NCI-H2029 treated with DMSO at 0.1 percent for 48 hours (cell line): ENCODE results near the gene MSL1.
A peak's percentile ranks its signal among the peaks of the same experiment; 100 is the strongest.

Experiments
- DNase-seq: peaks from one replicate; lab custom pipeline; 2025; lab: John Stamatoyannopoulos, UW

MSL1 gene, protein sequence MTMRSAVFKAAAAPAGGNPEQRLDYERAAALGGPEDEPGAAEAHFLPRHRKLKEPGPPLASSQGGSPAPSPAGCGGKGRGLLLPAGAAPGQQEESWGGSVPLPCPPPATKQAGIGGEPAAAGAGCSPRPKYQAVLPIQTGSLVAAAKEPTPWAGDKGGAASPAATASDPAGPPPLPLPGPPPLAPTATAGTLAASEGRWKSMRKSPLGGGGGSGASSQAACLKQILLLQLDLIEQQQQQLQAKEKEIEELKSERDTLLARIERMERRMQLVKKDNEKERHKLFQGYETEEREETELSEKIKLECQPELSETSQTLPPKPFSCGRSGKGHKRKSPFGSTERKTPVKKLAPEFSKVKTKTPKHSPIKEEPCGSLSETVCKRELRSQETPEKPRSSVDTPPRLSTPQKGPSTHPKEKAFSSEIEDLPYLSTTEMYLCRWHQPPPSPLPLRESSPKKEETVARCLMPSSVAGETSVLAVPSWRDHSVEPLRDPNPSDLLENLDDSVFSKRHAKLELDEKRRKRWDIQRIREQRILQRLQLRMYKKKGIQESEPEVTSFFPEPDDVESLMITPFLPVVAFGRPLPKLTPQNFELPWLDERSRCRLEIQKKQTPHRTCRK

DNA sequence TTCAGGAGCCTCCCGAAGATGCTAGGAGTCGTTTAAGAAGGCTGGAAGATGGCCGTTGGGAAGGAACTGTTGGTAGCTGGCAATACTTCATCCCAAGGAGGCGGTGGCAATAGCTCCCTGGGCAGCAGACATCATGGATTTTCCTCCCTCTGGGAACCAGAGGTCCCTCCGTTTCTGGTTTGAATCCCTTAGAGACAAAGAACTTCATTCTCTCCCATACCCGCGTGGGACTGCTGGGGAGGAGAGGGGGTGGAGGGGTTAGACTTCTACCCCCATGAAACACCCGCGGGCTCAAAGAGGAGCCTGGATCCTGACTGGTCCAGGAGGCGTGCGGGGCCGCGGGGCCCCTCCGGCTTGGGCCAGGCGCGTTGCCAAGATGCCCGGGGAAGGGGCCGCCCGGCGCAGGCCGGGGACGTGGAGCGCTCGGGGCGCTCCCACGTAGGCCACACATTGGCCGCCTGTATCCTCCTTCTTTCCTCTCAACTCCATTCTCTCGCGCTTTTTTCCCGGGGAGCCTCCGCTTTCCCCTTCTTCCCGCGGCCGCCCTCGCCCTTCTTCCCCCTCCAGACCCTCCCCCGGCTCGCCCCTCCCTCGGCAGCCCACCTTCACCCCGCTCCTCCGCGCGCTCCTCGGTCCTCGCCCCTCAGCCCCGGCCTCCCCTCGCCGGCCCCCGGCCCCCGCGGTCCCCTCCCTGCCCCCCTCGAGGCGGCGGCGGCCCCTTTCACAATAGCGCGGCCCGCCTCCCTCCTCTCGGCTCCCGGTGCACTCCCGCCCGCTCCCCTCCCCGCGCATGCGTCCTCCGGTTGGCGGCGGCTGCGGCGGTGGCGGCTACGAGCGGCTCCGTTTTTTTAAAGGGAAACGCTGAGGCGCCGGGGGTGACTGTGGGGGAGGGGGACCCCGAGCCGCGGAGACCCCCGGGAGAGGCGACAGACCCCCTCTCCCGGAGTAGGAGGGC, at the start of gene MSL1:
TSS of gene MSL1 (plus strand) at position 791 of the 955 bp plus-strand sequence. CDS start 642 bp downstream, outside the sequence.
- DNase-seq, result peak; percentile 16

DNA sequence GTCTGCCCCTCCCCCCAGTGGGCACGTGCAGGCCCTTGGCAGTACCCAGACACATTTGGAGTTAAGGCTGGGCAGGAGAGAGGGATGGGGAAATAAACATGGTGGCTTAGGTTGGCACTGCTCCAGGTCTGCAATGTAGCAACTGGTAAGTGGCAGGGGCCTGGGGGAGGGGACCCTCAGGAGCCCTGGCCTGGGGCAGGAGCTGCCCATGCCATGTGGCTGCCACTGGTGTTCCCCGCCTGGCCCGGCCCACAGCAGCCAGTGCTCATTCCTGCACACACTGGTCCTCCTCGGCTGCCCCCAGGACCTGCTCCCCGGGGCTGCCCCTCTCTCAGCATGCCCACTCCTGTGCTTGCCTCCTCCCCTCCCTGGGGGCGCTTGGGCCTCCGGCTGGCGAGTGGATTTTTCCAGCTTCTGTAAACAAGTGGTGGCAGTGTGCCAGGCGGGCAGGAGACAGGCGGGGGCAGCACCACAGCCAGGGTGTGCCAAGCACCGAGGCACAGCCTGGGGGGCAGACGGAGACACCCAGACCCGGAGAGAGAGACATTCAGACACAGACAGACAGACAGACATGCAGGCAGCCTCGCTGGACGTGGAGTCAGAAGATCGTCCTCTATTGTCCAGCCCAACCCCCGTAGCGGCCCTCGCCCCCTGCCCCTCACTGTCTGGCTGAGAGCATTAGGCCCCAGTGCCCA, 49.6 kb upstream of the MSL1 start:
- DNase-seq, result peak; percentile 93

DNA sequence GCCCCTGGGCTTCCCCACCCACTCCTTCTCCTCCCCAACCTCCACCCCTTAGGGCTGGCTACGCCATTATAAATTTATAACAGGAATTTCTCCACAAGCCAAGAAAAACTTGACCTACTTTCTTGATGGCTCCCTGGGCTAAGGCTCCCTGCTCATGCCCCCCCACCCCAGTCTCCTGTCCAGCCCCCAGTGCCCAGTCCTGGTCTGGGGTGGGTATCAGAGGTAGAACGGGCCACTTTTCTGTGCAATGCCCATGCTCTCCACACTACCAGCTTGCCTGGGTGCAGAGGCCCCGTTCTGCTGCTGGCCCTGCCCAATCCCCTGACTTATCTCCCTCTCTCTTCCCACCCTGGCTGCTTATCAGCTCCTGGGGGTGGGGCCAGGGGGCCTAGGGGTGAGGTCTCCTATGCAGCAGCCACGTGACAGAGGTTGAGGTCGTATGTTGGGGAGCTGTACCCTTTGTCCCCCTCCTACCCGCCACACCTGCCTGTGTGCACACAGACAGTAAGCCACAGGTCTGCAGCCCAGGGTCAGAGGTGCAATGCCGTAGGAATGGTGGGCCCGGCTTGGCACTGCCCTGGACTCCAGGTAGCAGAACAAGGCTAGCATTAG, 48.9 kb upstream of the MSL1 start:
- no peak for DNase-seq

DNA sequence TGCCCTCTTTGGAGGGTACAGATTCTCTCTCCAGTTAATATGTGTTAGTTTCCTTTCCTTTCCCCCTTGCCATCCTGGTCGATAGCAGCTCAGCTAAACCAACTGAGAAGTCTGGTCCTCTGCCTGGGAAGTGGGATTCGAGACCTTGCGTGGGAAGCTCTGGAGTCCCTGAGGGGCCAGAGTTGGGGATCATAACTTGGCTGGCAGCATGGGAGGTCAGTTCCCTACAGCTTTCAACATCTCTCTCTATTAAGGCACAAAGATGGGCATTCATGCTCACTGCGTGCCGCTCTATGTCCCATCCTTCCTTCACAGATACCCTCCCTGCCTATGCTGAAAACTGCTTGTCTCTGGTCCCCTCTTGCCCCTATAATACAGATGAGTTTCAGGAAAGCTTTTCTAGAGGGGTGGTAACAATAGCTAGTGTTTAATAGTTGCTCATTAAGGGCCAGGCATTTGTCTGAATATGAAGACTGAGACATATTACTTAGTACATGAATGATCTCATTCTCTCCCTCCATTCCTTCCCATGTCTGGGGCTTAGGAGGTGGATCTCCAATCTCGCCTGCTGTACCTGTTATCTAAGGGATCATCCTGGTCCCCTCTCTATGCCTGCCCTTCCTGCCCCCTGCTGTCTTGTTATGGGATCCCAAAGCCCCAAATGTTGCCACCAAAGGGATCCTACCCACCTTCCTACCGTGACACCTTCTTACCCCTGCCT, 48.2 kb upstream of the MSL1 start:
- DNase-seq, result no peak

DNA sequence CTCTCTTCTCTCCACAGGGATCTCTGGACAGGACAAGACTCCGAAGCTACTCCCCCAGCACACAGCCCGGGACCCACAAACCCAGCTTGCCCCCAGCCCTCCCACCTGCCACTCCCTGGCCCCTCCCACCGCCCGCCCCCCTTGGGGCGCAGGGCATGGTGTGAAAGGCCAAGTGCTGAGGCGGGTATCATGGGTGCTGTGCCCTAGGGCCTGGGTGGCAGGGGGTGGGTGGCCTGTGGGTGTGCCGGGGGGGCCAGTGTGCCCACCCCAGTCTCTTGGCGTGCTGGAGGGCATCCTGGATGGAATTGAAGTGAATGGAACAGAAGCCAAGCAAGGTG, 47.6 kb upstream of the MSL1 start:
- DNase-seq, result no peak

DNA sequence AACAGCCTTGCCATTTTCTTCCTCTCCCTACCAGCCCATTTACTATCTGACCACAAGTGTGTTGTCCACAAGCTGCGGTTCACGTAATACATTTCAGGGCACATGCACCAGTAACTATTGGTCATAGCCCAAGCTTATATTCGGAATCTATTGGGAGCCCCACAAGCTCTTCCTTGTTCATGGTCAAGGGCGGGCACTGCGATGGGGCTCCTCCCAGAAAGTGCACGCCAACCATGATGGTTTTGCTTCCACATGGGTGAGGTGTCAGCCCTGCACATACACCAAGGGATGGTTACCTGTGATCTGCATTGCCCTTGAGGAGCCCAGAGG, 46.9 kb upstream of the MSL1 start:
- no peak for DNase-seq

DNA sequence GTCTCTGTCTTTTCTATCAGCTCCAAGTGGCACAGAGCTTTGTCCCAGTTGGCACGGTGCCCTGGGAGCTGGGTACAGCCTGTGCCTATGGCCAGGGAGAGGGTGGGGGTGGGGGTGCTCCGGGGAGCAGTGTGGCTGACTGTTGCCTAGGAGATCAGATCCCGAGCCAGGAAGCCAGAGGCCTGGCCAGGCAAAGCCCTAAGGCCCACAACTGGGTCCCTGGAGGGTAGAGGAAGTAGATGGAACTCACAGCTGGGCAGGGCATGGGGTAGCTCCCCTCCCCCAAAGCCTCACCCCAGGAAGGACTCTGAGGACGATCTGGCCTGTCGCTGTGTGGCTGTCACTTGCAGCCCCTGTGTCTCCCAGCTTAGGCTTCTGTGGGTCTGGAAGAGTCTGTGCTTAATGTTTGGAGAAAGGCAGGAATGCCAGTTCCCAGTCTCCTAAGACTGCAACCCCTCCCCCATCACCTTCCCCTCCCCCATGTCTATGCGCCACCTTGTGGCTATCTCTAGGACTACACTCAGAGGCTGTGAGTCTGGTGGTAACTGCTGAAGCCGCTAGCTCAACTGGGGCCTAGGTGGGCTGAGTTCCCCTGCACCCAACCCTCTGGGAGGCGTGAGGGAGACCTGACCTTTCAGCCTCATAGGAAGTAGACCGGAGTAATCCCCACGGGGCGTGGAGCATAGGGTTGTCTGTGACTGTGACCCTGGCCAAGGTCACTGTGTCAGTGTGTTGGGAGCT, 46.4 kb upstream of the MSL1 start:
- peak; percentile 46 for DNase-seq

DNA sequence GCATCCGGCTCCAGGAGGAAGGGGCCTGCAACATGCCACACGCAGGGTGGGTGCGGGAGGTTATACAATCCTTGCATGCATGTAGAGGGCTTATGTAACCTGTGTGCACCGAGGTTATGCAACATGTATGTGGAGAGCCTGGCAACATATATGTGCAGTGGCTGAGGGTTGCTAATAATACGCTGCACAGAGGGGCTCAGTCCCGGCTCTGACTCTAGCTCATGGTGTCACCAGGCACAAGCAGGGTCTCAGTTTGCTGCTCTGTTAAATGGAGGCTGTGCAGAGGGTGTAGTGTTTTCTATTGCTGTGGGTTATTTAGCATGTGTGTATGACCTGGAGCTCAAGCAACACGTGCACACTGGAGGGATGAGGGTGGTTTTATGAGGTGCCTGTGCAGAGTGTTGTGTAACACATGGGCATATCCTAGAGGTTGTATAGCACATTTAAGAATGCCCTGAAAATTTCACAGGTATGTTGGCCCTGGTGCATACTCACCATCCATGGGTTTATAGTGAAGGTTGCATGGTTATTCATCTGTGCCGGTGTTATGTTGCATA, 45.8 kb upstream of the MSL1 start:
- DNase-seq, result no peak

DNA sequence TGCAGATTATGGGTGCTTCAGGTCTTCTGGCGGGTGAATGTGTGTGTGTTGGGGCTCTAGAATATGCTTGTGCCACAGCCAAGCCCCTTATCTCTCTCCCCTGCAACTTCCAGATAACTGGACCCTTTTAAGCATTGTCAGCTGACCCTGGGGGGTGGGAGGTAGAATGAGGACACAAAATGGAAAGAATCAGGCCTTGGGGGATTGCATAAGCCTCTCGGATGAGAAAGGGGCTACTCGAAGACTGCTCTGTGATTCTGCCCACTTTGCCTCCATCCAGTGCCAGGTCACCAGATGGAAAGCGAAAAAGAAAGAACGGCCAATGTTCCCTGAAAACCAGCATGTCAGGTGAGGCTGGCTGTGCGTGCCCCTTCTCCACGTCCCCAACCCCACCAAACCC, 45.2 kb upstream of the MSL1 start:
- DNase-seq, result no peak

DNA sequence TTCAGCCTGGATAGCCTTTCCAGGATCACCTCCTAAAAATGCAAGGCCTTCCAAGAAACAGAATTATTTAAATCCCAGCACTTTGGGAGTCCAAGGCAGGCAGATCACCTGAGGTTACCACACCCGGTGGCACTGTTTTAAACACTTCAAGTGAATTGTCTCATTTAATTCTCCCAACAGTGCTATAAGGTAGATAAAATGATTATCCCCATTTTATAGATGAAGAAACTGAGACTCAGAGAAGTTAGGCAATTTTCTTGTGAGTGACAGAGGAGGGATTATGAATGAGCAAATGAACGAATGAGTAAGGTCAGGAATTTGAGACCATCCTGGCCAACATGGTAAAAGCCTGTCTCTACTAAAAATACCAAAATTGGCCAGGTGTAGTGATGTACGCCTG, 42.2 kb upstream of the MSL1 start:
- no peak for DNase-seq

DNA sequence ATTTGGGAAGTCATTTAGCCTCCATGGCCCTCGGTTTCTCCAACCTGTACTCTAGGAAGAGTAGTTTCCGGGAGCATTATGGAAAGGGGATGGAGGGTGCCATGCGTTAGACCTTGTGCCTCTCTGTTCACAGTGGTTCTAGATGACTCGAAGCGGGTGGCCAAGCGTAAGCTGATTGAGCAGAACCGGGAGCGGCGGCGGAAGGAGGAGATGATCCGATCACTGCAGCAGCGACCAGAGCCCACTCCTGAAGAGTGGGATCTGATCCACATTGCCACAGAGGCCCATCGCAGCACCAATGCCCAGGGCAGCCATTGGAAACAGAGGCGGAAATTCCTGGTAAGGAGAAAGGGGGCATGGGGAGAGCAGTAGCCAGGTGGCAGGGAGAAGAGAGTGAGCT, 37.3 kb upstream of the MSL1 start:
- DNase-seq, result no peak

DNA sequence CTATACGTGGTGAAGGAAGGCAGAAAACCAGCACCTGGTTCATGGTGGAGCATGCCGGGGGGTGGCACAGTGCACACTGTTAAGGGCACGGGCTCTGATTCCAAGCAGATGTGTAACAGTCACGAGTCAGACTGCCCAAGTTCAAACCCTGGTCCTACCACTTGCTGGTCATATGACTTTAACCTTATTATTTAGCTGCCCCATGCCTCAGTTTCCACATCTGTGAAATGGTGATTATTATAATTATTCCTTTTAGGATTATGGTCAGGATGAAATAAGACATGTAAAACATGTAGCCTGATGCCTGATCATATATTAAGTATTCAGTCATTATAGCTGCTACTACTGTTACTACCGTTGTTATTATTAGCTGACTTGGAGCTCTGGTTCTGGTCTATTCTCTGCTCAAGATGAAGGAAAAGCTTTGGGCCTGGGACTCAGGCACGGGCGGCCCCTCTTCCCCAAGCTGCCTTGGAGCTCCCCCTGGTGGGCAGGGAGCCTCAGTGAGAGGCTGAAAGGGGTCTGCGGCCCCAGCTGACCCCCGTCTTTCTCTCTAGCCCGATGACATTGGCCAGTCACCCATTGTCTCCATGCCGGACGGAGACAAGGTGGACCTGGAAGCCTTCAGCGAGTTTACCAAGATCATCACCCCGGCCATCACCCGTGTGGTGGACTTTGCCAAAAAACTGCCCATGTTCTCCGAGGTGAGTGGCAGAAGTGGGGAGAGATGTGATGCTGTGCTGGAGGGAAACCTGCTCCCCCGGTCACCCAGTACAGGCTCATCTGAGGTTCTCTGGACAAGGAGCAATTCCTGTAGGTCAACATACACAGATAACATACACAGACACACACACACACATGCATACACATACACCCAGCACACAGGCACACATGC, 35.4 kb upstream of the MSL1 start:
- no peak for DNase-seq

DNA sequence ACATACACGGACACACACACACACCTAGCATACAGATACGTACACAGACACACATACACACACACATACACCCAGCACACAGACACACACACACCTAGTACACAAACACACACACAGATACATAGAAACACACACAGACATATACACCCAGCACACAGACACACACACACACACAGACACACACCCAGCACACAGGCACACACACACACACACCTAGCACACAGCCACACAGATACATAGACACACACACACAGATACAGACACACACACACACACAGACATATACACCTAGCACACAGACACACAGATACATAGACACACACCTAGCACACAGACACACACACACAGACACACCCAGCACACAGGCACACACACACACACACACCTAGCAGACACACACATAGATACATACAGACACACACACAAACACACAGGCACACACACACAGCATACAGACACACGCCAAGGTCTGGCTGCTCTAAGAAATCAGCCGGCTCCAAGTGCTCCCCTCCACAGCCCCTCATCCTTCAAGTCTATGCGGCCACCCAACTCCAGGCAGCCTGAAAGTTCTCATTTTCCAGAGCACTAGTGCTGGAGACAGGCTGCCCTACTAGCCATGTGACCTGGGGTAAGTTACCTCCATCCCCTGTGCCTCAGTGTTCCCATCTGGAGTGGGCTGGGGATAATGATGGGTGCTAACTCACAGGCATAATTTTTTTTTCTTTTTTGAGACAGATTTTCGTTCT, 34.5 kb upstream of the MSL1 start:
- no peak for DNase-seq

DNA sequence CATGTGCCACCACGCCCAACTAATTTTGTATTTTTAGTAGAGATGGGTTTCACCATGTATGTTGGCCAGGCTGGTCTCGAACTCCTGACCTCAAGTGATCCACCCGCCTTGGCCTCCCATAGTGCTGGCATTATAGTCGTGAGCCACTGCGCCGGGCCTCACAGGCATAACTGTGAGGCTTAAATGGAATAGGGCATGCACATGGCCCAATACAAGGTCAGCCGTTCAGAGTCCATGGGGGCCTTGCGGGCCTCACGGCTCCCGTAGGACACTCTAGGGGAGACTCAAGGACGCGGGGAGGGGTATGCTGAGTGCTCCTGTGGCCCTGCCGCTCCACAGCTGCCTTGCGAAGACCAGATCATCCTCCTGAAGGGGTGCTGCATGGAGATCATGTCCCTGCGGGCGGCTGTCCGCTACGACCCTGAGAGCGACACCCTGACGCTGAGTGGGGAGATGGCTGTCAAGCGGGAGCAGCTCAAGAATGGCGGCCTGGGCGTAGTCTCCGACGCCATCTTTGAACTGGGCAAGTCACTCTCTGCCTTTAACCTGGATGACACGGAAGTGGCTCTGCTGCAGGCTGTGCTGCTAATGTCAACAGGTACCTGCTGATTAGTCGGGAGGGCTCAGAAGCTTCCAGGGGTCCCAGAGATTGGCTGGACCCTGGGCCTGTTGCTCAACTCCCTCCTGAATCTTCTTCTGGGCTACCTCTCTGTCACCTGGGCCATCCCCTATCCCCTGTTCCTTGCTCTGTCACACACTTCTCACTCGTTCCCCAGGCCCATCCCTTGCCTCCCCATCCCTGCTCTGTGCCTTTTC, 33.7 kb upstream of the MSL1 start:
- DNase-seq, result no peak

DNA sequence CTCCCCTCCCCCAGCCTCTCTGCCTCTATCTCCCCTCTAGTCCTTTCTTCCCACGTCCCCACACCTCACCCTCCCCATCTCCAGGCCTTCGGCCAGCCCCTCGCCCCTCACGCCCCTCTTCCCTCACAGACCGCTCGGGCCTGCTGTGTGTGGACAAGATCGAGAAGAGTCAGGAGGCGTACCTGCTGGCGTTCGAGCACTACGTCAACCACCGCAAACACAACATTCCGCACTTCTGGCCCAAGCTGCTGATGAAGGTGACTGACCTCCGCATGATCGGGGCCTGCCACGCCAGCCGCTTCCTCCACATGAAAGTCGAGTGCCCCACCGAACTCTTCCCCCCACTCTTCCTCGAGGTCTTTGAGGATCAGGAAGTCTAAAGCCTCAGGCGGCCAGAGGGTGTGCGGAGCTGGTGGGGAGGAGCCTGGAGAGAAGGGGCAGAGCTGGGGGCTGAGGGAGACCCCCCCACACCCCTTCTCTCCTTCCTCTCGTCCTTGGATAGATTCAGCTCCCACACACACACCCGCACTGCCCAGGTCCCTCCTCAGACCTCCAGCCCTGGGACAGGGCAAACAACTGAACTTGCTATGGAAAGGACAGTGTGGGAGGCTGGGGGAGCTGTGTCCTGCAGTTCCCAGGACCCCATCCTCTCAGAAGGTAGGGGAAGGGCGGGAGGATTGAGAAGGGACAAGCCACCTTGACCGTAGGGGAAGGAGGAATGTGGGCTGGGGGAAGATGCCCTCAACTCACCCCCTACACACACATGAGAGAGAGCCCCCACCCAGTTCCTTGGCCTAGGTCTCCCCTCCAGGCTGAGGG, 32.5 kb upstream of the MSL1 start:
- no peak for DNase-seq
